Thyroid gland (tissue), 4 donors: Measurements from ENCODE around the gene KPTN.

Experiments used
- POLR2A ChIP-seq, 2 donors: fragments of 450-650 bp; IDR thresholded peaks; one replicate each; pipeline ENCODE4 v1.6.1; 2017; ENCODE audit warnings: antibody characterized with exemption in 2 of 2, mild to moderate bottlenecking in 2 of 2, moderate library complexity in 1 of 2
- TF ChIP-seq, protein P1 (sequence below), 6 experiments: fragments of 200-600 bp in 3 of 6; fragments of 450-650 bp in 3 of 6; sonication (generic) in 3 of 6; IDR thresholded peaks; one replicate each; pipeline ENCODE4 v1.5.1; 2016 to 2019; ENCODE audit warnings: antibody characterized with exemption in 6 of 6, mild to moderate bottlenecking in 2 of 6, inconsistent platforms in 1 of 6, moderate library complexity in 1 of 6

DNA sequence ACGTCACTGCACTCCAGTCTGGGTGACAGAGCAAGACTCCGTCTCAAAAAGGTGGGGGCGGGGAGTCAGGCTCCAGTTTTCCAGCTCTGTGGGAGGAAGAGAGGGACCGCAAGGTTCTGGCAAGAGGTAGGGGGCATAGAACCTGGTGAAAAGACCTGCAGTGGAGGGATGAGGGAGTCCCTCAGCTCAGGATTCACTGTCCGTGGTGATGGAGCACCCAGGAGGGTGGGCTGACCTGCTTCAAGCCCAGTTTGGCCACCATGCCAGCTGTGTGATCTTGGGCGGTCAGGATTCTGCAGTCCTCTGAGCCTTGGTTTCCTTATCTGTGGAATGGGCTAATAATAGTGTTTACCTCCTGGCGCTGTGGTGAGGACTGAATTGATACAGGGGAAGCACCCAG is 33.5 kb downstream of the KPTN start:
- TF ChIP-seq, protein P1, sequence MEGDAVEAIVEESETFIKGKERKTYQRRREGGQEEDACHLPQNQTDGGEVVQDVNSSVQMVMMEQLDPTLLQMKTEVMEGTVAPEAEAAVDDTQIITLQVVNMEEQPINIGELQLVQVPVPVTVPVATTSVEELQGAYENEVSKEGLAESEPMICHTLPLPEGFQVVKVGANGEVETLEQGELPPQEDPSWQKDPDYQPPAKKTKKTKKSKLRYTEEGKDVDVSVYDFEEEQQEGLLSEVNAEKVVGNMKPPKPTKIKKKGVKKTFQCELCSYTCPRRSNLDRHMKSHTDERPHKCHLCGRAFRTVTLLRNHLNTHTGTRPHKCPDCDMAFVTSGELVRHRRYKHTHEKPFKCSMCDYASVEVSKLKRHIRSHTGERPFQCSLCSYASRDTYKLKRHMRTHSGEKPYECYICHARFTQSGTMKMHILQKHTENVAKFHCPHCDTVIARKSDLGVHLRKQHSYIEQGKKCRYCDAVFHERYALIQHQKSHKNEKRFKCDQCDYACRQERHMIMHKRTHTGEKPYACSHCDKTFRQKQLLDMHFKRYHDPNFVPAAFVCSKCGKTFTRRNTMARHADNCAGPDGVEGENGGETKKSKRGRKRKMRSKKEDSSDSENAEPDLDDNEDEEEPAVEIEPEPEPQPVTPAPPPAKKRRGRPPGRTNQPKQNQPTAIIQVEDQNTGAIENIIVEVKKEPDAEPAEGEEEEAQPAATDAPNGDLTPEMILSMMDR (IDR thresholded peaks at IDR 0.05), result no peak
- no peak for TF ChIP-seq POLR2A (IDR thresholded peaks at IDR 0.05)
